K562 (cell line): ENCODE data around the gene TEX38. TPM values are rescaled to one million over a fixed set of nuclear protein-coding genes. Genes with fewer than 3 reads are reported as not detected.

Source experiments
- ATAC-seq: fragments of 200-7000 bp; cut with Tn5 transposase; 3 replicates; pipeline ENCODE4 v1.9.1; 2020; ENCODE audit warnings: moderate library complexity
- BruUV-seq: library from RNA; stranded (reverse); fragments of 400-500 nt; replicated peaks from 2 replicates; lab custom pipeline; 2021; lab: Mats Ljungman, UMichigan
- CTCF ChIA-PET: fragments of 300-600 bp; formaldehyde crosslinking; extraction: SDS; loops from one replicate; lab custom pipeline; 2021; ENCODE audit warnings: low intra/inter-chr PET ratio; lab: Yijun Ruan, JAX
- POLR2A ChIA-PET: fragments of 300-600, 350-650 bp; sonication (Branson Sonifier 250); formaldehyde crosslinking; extraction: SDS; loops from one replicate; lab custom pipeline; 2021; ENCODE audit warnings: antibody characterized with exemption, inconsistent platforms; lab: Yijun Ruan, JAX
- DNase-seq, 4 experiments: peaks; one replicate each; pipeline versions ENCODE4 v3.0.0 to v3.0.0-alpha.2; 2011 to 2018; ENCODE audit warnings: low spot score in 3 of 4, mixed read lengths in 3 of 4; ENCODE audit errors: extremely low read depth in 1 of 4
- FAIRE-seq: peaks from 2 replicates; lab custom pipeline; 2011; peaks lifted over from hg19 to GRCh38; lab: Jason Lieb, UNC
- H2AFZ ChIP-seq: 2 replicates; pipeline ENCODE4 v1.6.0; 2011; ENCODE audit warnings: low read depth, low read length, control low read depth, inconsistent platforms
- H3K27ac ChIP-seq: fragments of 200-600 bp; 3 replicates; pipeline ENCODE4 v1.8.0; 2011; ENCODE audit warnings: low read depth, mild to moderate bottlenecking, control low read depth, inconsistent platforms, low read length, moderate library complexity, mixed read lengths; ENCODE audit errors: extremely low read depth
- H3K27me3 ChIP-seq, 2 experiments: fragments of 300-600 bp in 1 of 2; 2 replicates in 1 of 2; 3 replicates in 1 of 2; pipeline versions ENCODE4 v1.6.0 to v1.8.0; 2011; ENCODE audit warnings: inconsistent platforms in 2 of 2, low read length in 2 of 2, mild to moderate bottlenecking in 1 of 2, mixed read lengths in 1 of 2, moderate library complexity in 1 of 2; ENCODE audit not compliant: control insufficient read depth in 2 of 2, insufficient read depth in 2 of 2
- H3K36me3 ChIP-seq: fragments of 300-600 bp; 3 replicates; pipeline ENCODE4 v1.8.0; 2011; ENCODE audit warnings: mild to moderate bottlenecking, low read length, inconsistent platforms; ENCODE audit not compliant: control insufficient read depth, insufficient read depth
- H3K4me1 ChIP-seq, 2 experiments: fragments of 200-600 bp in 1 of 2; replicated peaks in 1 of 2; 2 replicates in 1 of 2; 3 replicates in 1 of 2; pipeline versions ENCODE4 v1.5.1 to v1.8.0; 2011; ENCODE audit warnings: inconsistent platforms in 2 of 2, low read length in 2 of 2, mild to moderate bottlenecking in 1 of 2, mixed read lengths in 1 of 2, moderate library complexity in 1 of 2; ENCODE audit not compliant: control insufficient read depth in 2 of 2, insufficient read depth in 2 of 2
- H3K4me2 ChIP-seq: 2 replicates; pipeline ENCODE4 v1.6.1; 2011; ENCODE audit warnings: low read length, control low read depth, inconsistent platforms, mixed read lengths; ENCODE audit not compliant: insufficient read depth
- H3K4me3 ChIP-seq: fragments of 200-600 bp; sonication (generic), shearing (Covaris generic); 2 replicates; pipeline ENCODE4 v1.5.1; 2016; ENCODE audit warnings: control low read depth, inconsistent platforms
- H3K79me2 ChIP-seq: fragments of 200-600 bp; 3 replicates; pipeline ENCODE4 v1.8.0; 2011; ENCODE audit warnings: low read length, inconsistent platforms; ENCODE audit not compliant: control insufficient read depth, insufficient read depth
- H3K9ac ChIP-seq, 2 experiments: 2 replicates each; pipeline versions ENCODE4 v1.6.0 to v1.6.1; 2011; ENCODE audit warnings: low read depth in 2 of 2, low read length in 2 of 2, control low read depth in 1 of 2, inconsistent platforms in 1 of 2, mild to moderate bottlenecking in 1 of 2, mixed read lengths in 1 of 2; ENCODE audit not compliant: insufficient read depth in 1 of 2
- H3K9me1 ChIP-seq: one replicate; pipeline ENCODE4 v1.6.0; 2011; ENCODE audit warnings: inconsistent platforms, mild to moderate bottlenecking, low read length, moderate library complexity; ENCODE audit not compliant: control insufficient read depth, insufficient read depth
- H3K9me3 ChIP-seq: replicated peaks from 2 replicates; pipeline ENCODE4 v1.5.1; 2011; ENCODE audit warnings: low read depth, low read length, inconsistent platforms; ENCODE audit not compliant: control insufficient read depth, insufficient read depth
- H4K20me1 ChIP-seq: replicated peaks from 2 replicates; pipeline ENCODE4 v1.6.1; 2011; ENCODE audit warnings: low read length, inconsistent platforms, mixed read lengths; ENCODE audit not compliant: control insufficient read depth, insufficient read depth
- CREB1 ChIP-seq, 2 experiments: sonication (generic) in 1 of 2; formaldehyde crosslinking in 1 of 2; IDR thresholded peaks; 2 replicates each; pipeline versions ENCODE4 v1.6.1 to v1.8.0; 2012 to 2022; ENCODE audit warnings: inconsistent platforms in 1 of 2, mild to moderate bottlenecking in 1 of 2, missing genetic modification reagents in 1 of 2, moderate library complexity in 1 of 2
- ETV6 ChIP-seq, 3 experiments: fragments of 150-350 bp in 1 of 3; sonication (generic) in 1 of 3; formaldehyde crosslinking in 1 of 3; IDR thresholded peaks; 2 replicates each; pipeline versions ENCODE4 v1.6.1 to v1.8.0; 2014 to 2022; ENCODE audit warnings: borderline replicate concordance in 2 of 3, low read depth in 2 of 3, antibody characterized with exemption in 1 of 3, low read length in 1 of 3, mild to moderate bottlenecking in 1 of 3, missing genetic modification reagents in 1 of 3
- FOXP4 ChIP-seq: sonication (generic); formaldehyde crosslinking; IDR thresholded peaks from 2 replicates; pipeline ENCODE4 v1.8.0; 2022; ENCODE audit warnings: mild to moderate bottlenecking, missing genetic modification reagents, borderline replicate concordance
- GMEB1 ChIP-seq: fragments of 250-450 bp; sonication (Bioruptor Pico); IDR thresholded peaks from 2 replicates; pipeline ENCODE4 v1.4.0; 2020; ENCODE audit warnings: mild to moderate bottlenecking
- RBM25 ChIP-seq: fragments of 200-400 bp; formaldehyde crosslinking; IDR thresholded peaks from 2 replicates; pipeline ENCODE4 v1.6.1; 2018; ENCODE audit warnings: low read length, low read depth, moderate library complexity; ENCODE audit not compliant: severe bottlenecking
- RHOXF2B ChIP-seq: fragments of 250-450 bp; sonication (Bioruptor Pico); conservative IDR thresholded peaks from 2 replicates; pipeline ENCODE4 v1.5.1; 2021
- SMARCA5 ChIP-seq: fragments of 450-650 bp; IDR thresholded peaks from 2 replicates; pipeline ENCODE4 v1.6.1; 2016
- SNAPC5 ChIP-seq: fragments of 250-450 bp; sonication (Bioruptor Pico); IDR thresholded peaks from 2 replicates; pipeline ENCODE4 v1.8.0; 2021; ENCODE audit warnings: moderate library complexity, mild to moderate bottlenecking, inconsistent platforms
- TSC22D4 ChIP-seq: fragments of 450-650 bp; IDR thresholded peaks from 2 replicates; pipeline ENCODE4 v1.6.1; 2016; ENCODE audit warnings: missing genetic modification characterization, missing biosample characterization, control low read depth
- WHSC1 ChIP-seq: IDR thresholded peaks from one replicate; pipeline ENCODE4 v1.6.1; 2012; ENCODE audit warnings: low read length, control low read depth, inconsistent platforms
- ZMIZ1 ChIP-seq, 2 experiments: fragments of 150-350 bp in 1 of 2; IDR thresholded peaks; 2 replicates each; pipeline ENCODE4 v1.6.1; 2012 to 2016; ENCODE audit warnings: low read depth in 2 of 2, low read length in 2 of 2, mild to moderate bottlenecking in 1 of 2, moderate library complexity in 1 of 2
- ZNF124 ChIP-seq: sonication (generic); formaldehyde crosslinking; IDR thresholded peaks from 2 replicates; pipeline ENCODE4 v1.8.1; 2022; ENCODE audit warnings: missing genetic modification reagents
- ZNF436 ChIP-seq: fragments of 250-450, 450-650 bp; sonication (Bioruptor Pico); formaldehyde crosslinking; IDR thresholded peaks from 2 replicates; pipeline ENCODE4 v1.7.0; 2020; ENCODE audit warnings: mild to moderate bottlenecking
- ZNF764 ChIP-seq: fragments of 250-450 bp; sonication (Bioruptor Pico); IDR thresholded peaks from 2 replicates; pipeline ENCODE4 v1.4.0; 2020; ENCODE audit warnings: low read depth, mild to moderate bottlenecking, moderate library complexity
- WGBS: fragments of 100-300 bp; shearing (Covaris generic); methylation state at CpG from one replicate; pipeline ENCODE4 v1.1.6; 2016; ENCODE audit warnings: low coverage, mixed read lengths; ENCODE audit not compliant: insufficient coverage; ENCODE audit errors: missing lambda C conversion rate; 5-methylcytosine and 5-hydroxymethylcytosine counted together
- in situ Hi-C: fragments of 300-500 bp; cut with MboI; formaldehyde crosslinking; loops from 4 replicates; pipeline ENCODE4 v1.15.0; 2018; ENCODE audit warnings: inconsistent platforms, mixed read lengths
- intact Hi-C: fragments of 100-400 bp; cut with micrococcal nuclease; formaldehyde crosslinking; loops from 2 replicates; pipeline ENCODE4 v1.14.2; 2022
- polyA plus RNA-seq, 8 experiments: library from polyadenylated mRNA; depleted of rRNA in 4 of 8; stranded (reverse) in 5 of 8; unstranded in 3 of 8; fragments of >200 nt; fragmentation: Nextera tagmentation in 2 of 8; fragmentation: Illumina TruSeq in 1 of 8; extraction: Ambion mirVana in 2 of 8; extraction: Trizol in 1 of 8; gene quantifications; 2 replicates each; pipeline versions ENCODE4 v1.2.1 to v1.2.3, GENCODE V29; 2011 to 2014; ENCODE audit warnings: inconsistent platforms in 1 of 8, missing spikeins in 1 of 8
- total RNA-seq, 7 experiments: library from RNA; depleted of rRNA in 6 of 7; stranded (reverse); fragments of >200 nt in 6 of 7; fragmentation: Illumina TruSeq in 2 of 7; extraction: Trizol in 2 of 7; gene quantifications; 2 replicates each; pipeline versions ENCODE4 v1.2.1 to v1.2.3, GENCODE V29; 2011 to 2021; ENCODE audit warnings: low replicate concordance in 1 of 7

Gene TEX38
- total and polyA plus RNA-seq, 9 of the 15 experiments (the other 6 are each of a cell fraction or from before 2014, with no cell fraction given), result not detected

- DNase-seq (no peak), FAIRE-seq (no peak), ATAC-seq (no peak)
- peaks cover 25% of the 10 kb centered on the region; the same call in 2 of the 3 replicates for H3K36me3 ChIP-seq
- in situ Hi-C loops (no loop called here), intact Hi-C loops (no loop called here)
- no peak overlapping the region for H2AFZ ChIP-seq
- H3K27me3 ChIP-seq, result no peaks in the 10 kb centered on the region
- H3K27ac ChIP-seq, result no peak overlapping the region
- no peak overlapping the region for H3K4me2 ChIP-seq
- ChIA-PET CTCF (no interaction called here), POLR2A (interaction anchor here (0.6 to 1.2 kb wide), 3 partner anchors 12 to 30 kb away, joined by 3 to 4 read pairs (median 3); no protein-coding TSS in a partner anchor)
- H3K4me3 ChIP-seq, result no peak overlapping the region
- no peaks in the 10 kb centered on the region for H3K79me2 ChIP-seq
- H3K9me3 ChIP-seq, result no peaks in the 10 kb centered on the region
- H3K9ac ChIP-seq, result no peak overlapping the region
- 79% methylated on average over 1 of the region's 1 CpG for WGBS
- H3K4me1 ChIP-seq, result no peaks in the 10 kb centered on the region
- BruUV-seq, result no TSS peak
- no peaks in the 10 kb centered on the region for H4K20me1 ChIP-seq
- H3K9me1 ChIP-seq, result no peaks in the 10 kb centered on the region
- no peak for TF ChIP-seq CREB1 (IDR thresholded peaks at IDR 0.05)
- no peak for TF ChIP-seq CREB1 (CRISPR knock-in tag; IDR thresholded peaks at IDR 0.05)
- TF ChIP-seq ZNF764 (CRISPR knock-in tag), result no peak
- TF ChIP-seq ETV6 (IDR thresholded peaks at IDR 0.05; ENCODE audit: borderline replicate concordance in 1 of 2, low read depth in 2 of 2, low read length in 1 of 2), result no peak
- TF ChIP-seq ETV6 (CRISPR knock-in tag; IDR thresholded peaks at IDR 0.05; ENCODE audit: borderline replicate concordance), result no peak
- TF ChIP-seq ZMIZ1 (IDR thresholded peaks at IDR 0.05; ENCODE audit: low read depth in 2 of 2, low read length in 2 of 2), result no peak
- no peak for TF ChIP-seq GMEB1 (CRISPR knock-in tag)
- no peak for TF ChIP-seq ZNF436
- TF ChIP-seq RHOXF2B (CRISPR knock-in tag), result no peak
- TF ChIP-seq RBM25, result no peak
- no peak for TF ChIP-seq TSC22D4
- TF ChIP-seq SNAPC5 (CRISPR knock-in tag), result no peak
- no peak for TF ChIP-seq SMARCA5
- TF ChIP-seq ZNF124 (CRISPR knock-in tag), result no peak
- no peak for TF ChIP-seq FOXP4 (CRISPR knock-in tag)
- TF ChIP-seq WHSC1, result no peak
Measured at GRCh38 chr1:46657775-46658174, 13.9 kb upstream of the TEX38 start.
